ENCODE data around the gene BARHL1. TPM values are rescaled to one million over a fixed set of nuclear protein-coding genes. Genes with fewer than 3 reads are reported as not detected.
A peak's percentile ranks its signal among the peaks of the same experiment; 100 is the strongest.
"Not testable (repeated sequence)": the region's sequence is repeated elsewhere in the genome, so short reads cannot be mapped to it uniquely, and the experiment has no call there.

The BARHL1 gene
- total RNA-seq, 2 experiments from 2014 or later: not detected

GRCh38 chr9:132560616-132561202, 21.7 kb upstream of the BARHL1 start:
- Mint-ChIP-seq H3K4me3 (no peak overlapping the region), H3K4me1 (ENCODE audit: low read depth) (no peaks in the 10 kb centered on the region), H3K9me3 (no peaks in the 10 kb centered on the region), H3K27me3 (ENCODE audit: low read depth) (peaks cover 35% of the 10 kb centered on the region), H3K36me3 (ENCODE audit: low read depth) (no peaks in the 10 kb centered on the region), H3K27ac (no peak overlapping the region)
- intact Hi-C loops (cut with micrococcal nuclease): no loop called here
- CTCF ChIA-PET: interaction anchor here (0.6 kb wide), 1 partner anchor 12 kb away, joined by 3 read pairs; no protein-coding TSS in a partner anchor
- DNase-seq: no peak

- Mint-ChIP-seq H3K36me3 (ENCODE audit: low read depth) (no peaks in the 10 kb centered on the region), H3K27me3 (ENCODE audit: low read depth) (peaks cover 32% of the 10 kb centered on the region), H3K4me1 (ENCODE audit: low read depth) (no peaks in the 10 kb centered on the region), H3K4me3 (no peak overlapping the region), H3K9me3 (no peaks in the 10 kb centered on the region), H3K27ac (no peak overlapping the region)
- DNase-seq: no peak
- intact Hi-C loops (cut with micrococcal nuclease): no loop called here
- CTCF ChIA-PET: interaction anchor here (0.6 kb wide), 1 partner anchor 75 kb away, joined by 3 read pairs; no protein-coding TSS in a partner anchor
Measured at GRCh38 chr9:132562306-132562573, 20.2 kb upstream of the BARHL1 start.

- Mint-ChIP-seq H3K36me3 (ENCODE audit: low read depth) (no peaks in the 10 kb centered on the region), H3K4me3 (no peak overlapping the region)
- CTCF ChIA-PET: no interaction called here
Measured at GRCh38 chr9:132564526-132564925, 17.9 kb upstream of the BARHL1 start.

GRCh38 chr9:132568787-132569186, 13.6 kb upstream of the BARHL1 start:
- H3K36me3 Mint-ChIP-seq (ENCODE audit: low read depth); H3K9me3 Mint-ChIP-seq; intact Hi-C loops (cut with micrococcal nuclease); H3K27me3 Mint-ChIP-seq (ENCODE audit: low read depth); H3K4me1 Mint-ChIP-seq (ENCODE audit: low read depth); DNase-seq; H3K27ac Mint-ChIP-seq; H3K4me3 Mint-ChIP-seq: not testable (repeated sequence)
- CTCF ChIA-PET: interaction anchor here (0.8 kb wide), 1 partner anchor 156 kb away, joined by 3 read pairs; no protein-coding TSS in a partner anchor

More at GRCh38 chr9:132564526-132564925, 17.9 kb upstream of the BARHL1 start:
- intact Hi-C loops (cut with micrococcal nuclease): no loop called here
- H3K9me3 Mint-ChIP-seq: no peaks in the 10 kb centered on the region
- DNase-seq: no peak
- peaks cover 25% of the 10 kb centered on the region for H3K27me3 Mint-ChIP-seq (ENCODE audit: low read depth)
- no peak overlapping the region for H3K27ac Mint-ChIP-seq
- no peaks in the 10 kb centered on the region for H3K4me1 Mint-ChIP-seq (ENCODE audit: low read depth)

GRCh38 chr9:132571806-132572600, 10.4 kb upstream of the BARHL1 start:
- no peaks in the 10 kb centered on the region for H3K4me1 Mint-ChIP-seq (ENCODE audit: low read depth)
- H3K27me3 Mint-ChIP-seq (ENCODE audit: low read depth): peaks cover 26% of the 10 kb centered on the region
- H3K9me3 Mint-ChIP-seq: no peaks in the 10 kb centered on the region
- H3K36me3 Mint-ChIP-seq (ENCODE audit: low read depth): no peaks in the 10 kb centered on the region
- intact Hi-C loops (cut with micrococcal nuclease): no loop called here
- DNase-seq: no peak
- H3K27ac Mint-ChIP-seq: no peak overlapping the region
- H3K4me3 Mint-ChIP-seq: no peak overlapping the region
- CTCF ChIA-PET: interaction anchor here (1.3 kb wide), 1 partner anchor 160 kb away, joined by 3 read pairs; no protein-coding TSS in a partner anchor

GRCh38 chr9:132572921-132573320, 9.5 kb upstream of the BARHL1 start:
- Mint-ChIP-seq H3K36me3 (ENCODE audit: low read depth) (no peaks in the 10 kb centered on the region), H3K27me3 (ENCODE audit: low read depth) (peaks cover 35% of the 10 kb centered on the region), H3K4me3 (no peak overlapping the region), H3K9me3 (no peaks in the 10 kb centered on the region), H3K27ac (no peak overlapping the region), H3K4me1 (ENCODE audit: low read depth) (no peaks in the 10 kb centered on the region)
- no peak for DNase-seq
- intact Hi-C loops (cut with micrococcal nuclease): no loop called here
- CTCF ChIA-PET: interaction anchor here (0.7 to 1.3 kb wide), 3 partner anchors 13 to 1125 kb away, joined by 3 read pairs; no protein-coding TSS in a partner anchor

GRCh38 chr9:132575005-132575609, 7.3 kb upstream of the BARHL1 start:
- Mint-ChIP-seq H3K9me3 (no peaks in the 10 kb centered on the region), H3K27ac (no peak overlapping the region), H3K27me3 (ENCODE audit: low read depth) (peaks cover 50% of the 10 kb centered on the region), H3K36me3 (ENCODE audit: low read depth) (no peaks in the 10 kb centered on the region), H3K4me1 (ENCODE audit: low read depth) (no peaks in the 10 kb centered on the region), H3K4me3 (no peak overlapping the region)
- CTCF ChIA-PET: interaction anchor here (1.1 to 3.0 kb wide), 3 partner anchors 27 to 162 kb away, joined by 4 to 18 read pairs (median 10); no protein-coding TSS in a partner anchor
- intact Hi-C loops (cut with micrococcal nuclease): loop anchor here (1.0 kb wide), 2 partner anchors 68 to 163 kb away; no protein-coding TSS in a partner anchor
- DNase-seq: peak; percentile 76

GRCh38 chr9:132575811-132576210, 6.6 kb upstream of the BARHL1 start:
- Mint-ChIP-seq H3K36me3 (ENCODE audit: low read depth) (no peaks in the 10 kb centered on the region), H3K4me3 (no peak overlapping the region), H3K4me1 (ENCODE audit: low read depth) (no peaks in the 10 kb centered on the region), H3K27ac (no peak overlapping the region), H3K27me3 (ENCODE audit: low read depth) (peaks cover 51% of the 10 kb centered on the region), H3K9me3 (no peaks in the 10 kb centered on the region)
- intact Hi-C loops (cut with micrococcal nuclease): loop anchor here (1.0 kb wide), 2 partner anchors 69 to 164 kb away; no protein-coding TSS in a partner anchor
- DNase-seq: no peak
- CTCF ChIA-PET: interaction anchor here (0.6 to 3.0 kb wide), 3 partner anchors 28 to 193 kb away, joined by 3 to 18 read pairs (median 4); no protein-coding TSS in a partner anchor

- Mint-ChIP-seq H3K4me3 (no peak overlapping the region), H3K27ac (no peak overlapping the region), H3K27me3 (ENCODE audit: low read depth) (peaks cover 63% of the 10 kb centered on the region), H3K9me3 (no peaks in the 10 kb centered on the region), H3K4me1 (ENCODE audit: low read depth) (peaks cover 6% of the 10 kb centered on the region), H3K36me3 (ENCODE audit: low read depth) (no peaks in the 10 kb centered on the region)
- CTCF ChIA-PET: interaction anchor here (2.5 kb wide), 1 partner anchor 165 kb away, joined by 8 read pairs; no protein-coding TSS in a partner anchor
- DNase-seq: no peak
- intact Hi-C loops (cut with micrococcal nuclease): no loop called here
Measured at GRCh38 chr9:132577119-132577518, 5.3 kb upstream of the BARHL1 start.

- Mint-ChIP-seq H3K4me1 (ENCODE audit: low read depth) (peaks cover 6% of the 10 kb centered on the region), H3K36me3 (ENCODE audit: low read depth) (no peaks in the 10 kb centered on the region), H3K27ac (no peak overlapping the region), H3K9me3 (no peaks in the 10 kb centered on the region), H3K4me3 (no peak overlapping the region), H3K27me3 (ENCODE audit: low read depth) (peaks cover 72% of the 10 kb centered on the region)
- no peak for DNase-seq
- intact Hi-C loops (cut with micrococcal nuclease): no loop called here
- CTCF ChIA-PET: interaction anchor here (2.5 kb wide), 1 partner anchor 166 kb away, joined by 8 read pairs; no protein-coding TSS in a partner anchor
Measured at GRCh38 chr9:132578367-132578932, 4.0 kb upstream of the BARHL1 start.

GRCh38 chr9:132579427-132579798, 3.0 kb upstream of the BARHL1 start:
- no peak overlapping the region for H3K4me3 Mint-ChIP-seq
- no peak overlapping the region for H3K27ac Mint-ChIP-seq
- peaks cover 74% of the 10 kb centered on the region for H3K27me3 Mint-ChIP-seq (ENCODE audit: low read depth)

More at GRCh38 chr9:132579427-132579798, 3.0 kb upstream of the BARHL1 start:
- CTCF ChIA-PET: interaction anchor here (2.5 kb wide), 1 partner anchor 167 kb away, joined by 8 read pairs; no protein-coding TSS in a partner anchor
- intact Hi-C loops (cut with micrococcal nuclease): no loop called here
- Mint-ChIP-seq H3K4me1 (ENCODE audit: low read depth) (peaks cover 6% of the 10 kb centered on the region), H3K9me3 (no peaks in the 10 kb centered on the region), H3K36me3 (ENCODE audit: low read depth) (no peaks in the 10 kb centered on the region)
- DNase-seq: no peak

Data from activated naive CD4-positive, alpha-beta T cell treated with anti-CD3 and anti-CD28 coated beads for 36 hours (primary cell).